PC-3 (cell line): ENCODE data around the gene R3HDML. TPM values are rescaled to one million over a fixed set of nuclear protein-coding genes. Genes with fewer than 3 reads are reported as not detected.

Experiments
- ATAC-seq: fragments of 200-7000 bp; cut with Tn5 transposase; 2 replicates; pipeline ENCODE4 v1.9.1; 2020; ENCODE audit warnings: mild to moderate bottlenecking, moderate library complexity
- BruUV-seq: library from RNA; stranded (reverse); fragments of 400-500 nt; replicated peaks from 2 replicates; lab custom pipeline; 2021; lab: Mats Ljungman, UMichigan
- CTCF ChIA-PET: fragments of 300-600 bp; sonication (Branson Sonifier 250); formaldehyde crosslinking; loops from one replicate; lab custom pipeline; 2022; ENCODE audit warnings: antibody characterized with exemption; lab: Charles Lee
- POLR2A ChIA-PET: fragments of 300-600 bp; sonication (Branson Sonifier 250); formaldehyde crosslinking; loops from one replicate; lab custom pipeline; 2022; ENCODE audit warnings: antibody characterized with exemption; ENCODE audit not compliant: unreplicated experiment; lab: Charles Lee
- DNase-seq: peaks from one replicate; pipeline ENCODE4 v3.0.0-alpha.2; 2015
- H2AFZ ChIP-seq: fragments of 300-600 bp; sonication (generic); 2 replicates; pipeline ENCODE4 v1.6.0; 2016; ENCODE audit warnings: antibody characterized with exemption, low read length
- H3F3A ChIP-seq: fragments of 300-600 bp; sonication (generic); one replicate; pipeline ENCODE4 v1.6.0; 2017; ENCODE audit warnings: antibody characterized with exemption, low read length, control low read depth, mild to moderate bottlenecking; ENCODE audit not compliant: unreplicated experiment
- H3K27ac ChIP-seq: fragments of 300-600 bp; sonication (generic); 2 replicates; pipeline ENCODE4 v1.5.1; 2016; ENCODE audit warnings: mild to moderate bottlenecking, low read length
- H3K27me3 ChIP-seq: fragments of 300-600 bp; sonication (generic); 2 replicates; pipeline ENCODE4 v1.6.1; 2016; ENCODE audit warnings: low read length, mixed read lengths
- H3K36me3 ChIP-seq: fragments of 300-600 bp; sonication (generic); 2 replicates; pipeline ENCODE4 v1.6.1; 2016; ENCODE audit warnings: low read depth, mixed run types, low read length, mixed read lengths
- H3K4me1 ChIP-seq: fragments of 300-600 bp; sonication (generic); 2 replicates; pipeline ENCODE4 v1.5.1; 2016; ENCODE audit warnings: low read length; ENCODE audit not compliant: insufficient read depth
- H3K4me2 ChIP-seq: fragments of 300-600 bp; sonication (generic); 2 replicates; pipeline ENCODE4 v1.6.0; 2016; ENCODE audit warnings: low read length
- H3K4me3 ChIP-seq: fragments of 300-600 bp; sonication (generic); 2 replicates; pipeline ENCODE4 v1.5.1; 2016; ENCODE audit warnings: mild to moderate bottlenecking, low read length, mixed read lengths
- H3K79me2 ChIP-seq: fragments of 300-600 bp; sonication (generic); 2 replicates; pipeline ENCODE4 v1.6.1; 2017; ENCODE audit warnings: low read length, mixed read lengths
- H3K9ac ChIP-seq: fragments of 300-600 bp; sonication (generic); 2 replicates; pipeline ENCODE4 v1.6.0; 2016; ENCODE audit warnings: mild to moderate bottlenecking, low read length
- H3K9me2 ChIP-seq: fragments of 300-600 bp; sonication (generic); replicated peaks from 2 replicates; pipeline ENCODE4 v1.6.1; 2016; ENCODE audit warnings: mixed run types, low read length, mixed read lengths
- H3K9me3 ChIP-seq: fragments of 300-600 bp; sonication (generic); 2 replicates; pipeline ENCODE4 v1.6.1; 2016; ENCODE audit warnings: low read length, mixed read lengths
- H4K20me1 ChIP-seq: fragments of 300-600 bp; sonication (generic); 2 replicates; pipeline ENCODE4 v1.6.1; 2016; ENCODE audit warnings: low read length, mixed read lengths
- EZH2 ChIP-seq: fragments of 300-600 bp; sonication (generic); IDR thresholded peaks from one replicate; pipeline ENCODE4 v1.6.1; 2017; ENCODE audit warnings: antibody characterized with exemption, mild to moderate bottlenecking, low read length; ENCODE audit not compliant: unreplicated experiment
- EZH2phosphoT487 ChIP-seq: fragments of 300-600 bp; sonication (generic); IDR thresholded peaks from 2 replicates; pipeline ENCODE4 v1.6.1; 2018; ENCODE audit warnings: mild to moderate bottlenecking, antibody characterized with exemption, low read length, borderline replicate concordance
- intact Hi-C: fragments of 100-400 bp; cut with micrococcal nuclease; formaldehyde crosslinking; loops from 2 replicates; pipeline ENCODE4 v1.9.0; 2023
- total RNA-seq: library from RNA; depleted of rRNA; stranded (reverse); fragments of >200 nt; gene quantifications from 2 replicates; pipeline ENCODE4 v1.2.3, GENCODE V29; 2014
- TF ChIP-seq, protein P1 (sequence below): fragments of 300-600 bp; sonication (generic); conservative IDR thresholded peaks from 2 replicates; pipeline ENCODE4 v1.5.1; 2017; ENCODE audit warnings: antibody characterized with exemption, low read depth, mild to moderate bottlenecking, low read length

The R3HDML gene
- total RNA-seq, 1 experiment from 2014 or later = not detected

GRCh38 chr20:44342248-44342647 is 5.4 kb downstream of the R3HDML start:
- no peaks in the 10 kb centered on the region for H4K20me1 ChIP-seq
- DNase-seq (no peak), ATAC-seq (no peak)
- no peak overlapping the region for H3K27ac ChIP-seq
- no peaks in the 10 kb centered on the region for H3K36me3 ChIP-seq
- no peak overlapping the region for H2AFZ ChIP-seq
- no peaks in the 10 kb centered on the region for H3K79me2 ChIP-seq
- H3K4me3 ChIP-seq = no peak overlapping the region
- H3F3A ChIP-seq = no peaks in the 10 kb centered on the region
- ChIA-PET CTCF (no interaction called here), POLR2A (no interaction called here)
- no TSS peak for BruUV-seq
- H3K9me2 ChIP-seq = no peaks in the 10 kb centered on the region
- no peak overlapping the region for H3K9ac ChIP-seq
- no peaks in the 10 kb centered on the region for H3K27me3 ChIP-seq
- no peaks in the 10 kb centered on the region for H3K9me3 ChIP-seq
- H3K4me2 ChIP-seq = no peak overlapping the region
- H3K4me1 ChIP-seq = no peaks in the 10 kb centered on the region
- TF ChIP-seq EZH2phosphoT487 = no peak
- TF ChIP-seq, protein P1, sequence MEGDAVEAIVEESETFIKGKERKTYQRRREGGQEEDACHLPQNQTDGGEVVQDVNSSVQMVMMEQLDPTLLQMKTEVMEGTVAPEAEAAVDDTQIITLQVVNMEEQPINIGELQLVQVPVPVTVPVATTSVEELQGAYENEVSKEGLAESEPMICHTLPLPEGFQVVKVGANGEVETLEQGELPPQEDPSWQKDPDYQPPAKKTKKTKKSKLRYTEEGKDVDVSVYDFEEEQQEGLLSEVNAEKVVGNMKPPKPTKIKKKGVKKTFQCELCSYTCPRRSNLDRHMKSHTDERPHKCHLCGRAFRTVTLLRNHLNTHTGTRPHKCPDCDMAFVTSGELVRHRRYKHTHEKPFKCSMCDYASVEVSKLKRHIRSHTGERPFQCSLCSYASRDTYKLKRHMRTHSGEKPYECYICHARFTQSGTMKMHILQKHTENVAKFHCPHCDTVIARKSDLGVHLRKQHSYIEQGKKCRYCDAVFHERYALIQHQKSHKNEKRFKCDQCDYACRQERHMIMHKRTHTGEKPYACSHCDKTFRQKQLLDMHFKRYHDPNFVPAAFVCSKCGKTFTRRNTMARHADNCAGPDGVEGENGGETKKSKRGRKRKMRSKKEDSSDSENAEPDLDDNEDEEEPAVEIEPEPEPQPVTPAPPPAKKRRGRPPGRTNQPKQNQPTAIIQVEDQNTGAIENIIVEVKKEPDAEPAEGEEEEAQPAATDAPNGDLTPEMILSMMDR = no peak
- no peak for TF ChIP-seq EZH2
- intact Hi-C loops = no loop called here

GRCh38 chr20:44343162-44343675 is 6.4 kb downstream of the R3HDML start:
- no peak overlapping the region for H3K4me2 ChIP-seq
- CTCF ChIA-PET = no interaction called here
- no peak overlapping the region for H3K27ac ChIP-seq
- no peaks in the 10 kb centered on the region for H3K36me3 ChIP-seq
- H3K79me2 ChIP-seq = no peaks in the 10 kb centered on the region
- intact Hi-C loops = no loop called here
- no peaks in the 10 kb centered on the region for H4K20me1 ChIP-seq
- ATAC-seq = no peak
- no peak overlapping the region for H3K4me3 ChIP-seq
- H3K4me1 ChIP-seq = no peaks in the 10 kb centered on the region
- no peaks in the 10 kb centered on the region for H3F3A ChIP-seq
- no peak overlapping the region for H3K9ac ChIP-seq
- TF ChIP-seq, protein P1 = no peak
- TF ChIP-seq EZH2 (no peak), EZH2phosphoT487 (no peak)
- no TSS peak for BruUV-seq
- no peak overlapping the region for H2AFZ ChIP-seq
- no peaks in the 10 kb centered on the region for H3K27me3 ChIP-seq
- no peaks in the 10 kb centered on the region for H3K9me2 ChIP-seq
- POLR2A ChIA-PET = no interaction called here
- no peaks in the 10 kb centered on the region for H3K9me3 ChIP-seq
- DNase-seq = no peak

DNA sequence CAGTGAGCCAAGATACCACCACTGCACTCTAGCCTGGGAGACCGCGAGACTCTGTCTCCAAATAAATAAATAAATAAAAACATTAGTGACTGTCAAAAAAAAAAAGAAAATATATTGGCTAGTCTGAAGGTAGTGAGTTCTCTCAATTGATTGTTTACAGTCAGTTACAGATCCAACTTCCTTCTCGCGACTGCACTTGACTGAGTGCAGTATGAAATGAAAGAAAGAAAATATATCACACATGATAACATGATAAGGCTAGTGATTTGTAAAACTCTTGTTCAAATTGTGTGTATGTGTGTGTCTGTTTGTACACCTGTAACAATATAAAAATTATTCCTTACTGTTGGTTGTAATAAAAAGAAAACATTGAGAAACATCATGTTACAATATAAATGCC is 7.9 kb downstream of the R3HDML start:
- POLR2A ChIA-PET = no interaction called here
- no peaks in the 10 kb centered on the region for H3F3A ChIP-seq
- no peaks in the 10 kb centered on the region for H3K79me2 ChIP-seq
- DNase-seq = no peak
- intact Hi-C loops = no loop called here
- H3K4me2 ChIP-seq = no peak overlapping the region
- H3K9me2 ChIP-seq = no peaks in the 10 kb centered on the region
- no peak overlapping the region for H3K4me3 ChIP-seq
- TF ChIP-seq EZH2phosphoT487 (no peak), EZH2 (no peak)
- TF ChIP-seq, protein P1 = no peak
- H2AFZ ChIP-seq = no peak overlapping the region
- H3K9ac ChIP-seq = no peak overlapping the region
- no peaks in the 10 kb centered on the region for H3K9me3 ChIP-seq
- no peaks in the 10 kb centered on the region for H3K36me3 ChIP-seq
- H4K20me1 ChIP-seq = no peaks in the 10 kb centered on the region
- no peaks in the 10 kb centered on the region for H3K27me3 ChIP-seq
- BruUV-seq = no TSS peak
- H3K4me1 ChIP-seq = no peaks in the 10 kb centered on the region
- no peak overlapping the region for H3K27ac ChIP-seq
- CTCF ChIA-PET = no interaction called here
- ATAC-seq = no peak
